HG02970 (cell line): Measurements from ENCODE around the gene CACNG8.
"Not testable (repeated sequence)": the region's sequence is repeated elsewhere in the genome, so short reads cannot be mapped to it uniquely, and the experiment has no call there.

Experiments
- ATAC-seq: cut with Tn5 transposase; IDR thresholded peaks from one replicate; pipeline ENCODE4 v1.9.1; 2021; ENCODE audit warnings: mild to moderate bottlenecking, moderate library complexity, moderate number of reproducible peaks; ENCODE audit not compliant: unreplicated experiment, low FRiP score

CACNG8 gene

GRCh38 chr19:54029301-54029700 lies 66.6 kb downstream of the CACNG8 start:
- ATAC-seq: no peak

GRCh38 chr19:54029930-54030490 lies 67.3 kb downstream of the CACNG8 start:
- ATAC-seq: no peak

DNA sequence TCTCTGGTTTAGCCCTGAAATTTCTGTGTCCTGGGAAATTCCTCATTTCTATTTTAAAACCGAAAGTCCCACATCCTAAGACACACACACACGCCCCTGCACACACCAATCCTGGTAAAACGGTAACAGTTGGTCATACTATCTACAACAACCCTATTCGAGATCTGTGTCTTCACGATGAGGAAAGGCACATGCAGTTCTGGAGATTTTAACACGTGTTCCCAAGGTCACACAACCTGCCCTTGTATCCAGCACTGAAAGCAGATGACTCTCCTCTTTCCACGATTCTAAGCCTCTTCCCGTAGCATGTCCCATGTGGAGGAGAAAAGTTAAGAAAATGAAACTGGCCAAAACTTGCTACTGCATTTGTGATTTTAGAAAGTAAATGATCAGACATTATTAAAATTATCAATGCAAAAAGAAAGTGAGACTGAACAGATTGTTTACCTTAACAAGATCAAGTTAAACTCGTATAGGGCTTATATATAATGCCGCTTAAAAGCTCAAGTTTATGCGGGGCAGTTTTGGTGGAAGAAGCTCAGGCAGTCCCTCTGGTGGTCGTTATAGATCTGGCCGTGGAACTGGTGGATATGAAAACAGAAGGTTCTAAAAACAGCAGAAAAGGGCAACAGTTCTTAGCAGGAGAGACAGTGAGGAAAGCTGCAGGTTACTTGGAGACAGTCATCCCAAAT lies 68.3 kb downstream of the CACNG8 start:
- no peak for ATAC-seq

DNA sequence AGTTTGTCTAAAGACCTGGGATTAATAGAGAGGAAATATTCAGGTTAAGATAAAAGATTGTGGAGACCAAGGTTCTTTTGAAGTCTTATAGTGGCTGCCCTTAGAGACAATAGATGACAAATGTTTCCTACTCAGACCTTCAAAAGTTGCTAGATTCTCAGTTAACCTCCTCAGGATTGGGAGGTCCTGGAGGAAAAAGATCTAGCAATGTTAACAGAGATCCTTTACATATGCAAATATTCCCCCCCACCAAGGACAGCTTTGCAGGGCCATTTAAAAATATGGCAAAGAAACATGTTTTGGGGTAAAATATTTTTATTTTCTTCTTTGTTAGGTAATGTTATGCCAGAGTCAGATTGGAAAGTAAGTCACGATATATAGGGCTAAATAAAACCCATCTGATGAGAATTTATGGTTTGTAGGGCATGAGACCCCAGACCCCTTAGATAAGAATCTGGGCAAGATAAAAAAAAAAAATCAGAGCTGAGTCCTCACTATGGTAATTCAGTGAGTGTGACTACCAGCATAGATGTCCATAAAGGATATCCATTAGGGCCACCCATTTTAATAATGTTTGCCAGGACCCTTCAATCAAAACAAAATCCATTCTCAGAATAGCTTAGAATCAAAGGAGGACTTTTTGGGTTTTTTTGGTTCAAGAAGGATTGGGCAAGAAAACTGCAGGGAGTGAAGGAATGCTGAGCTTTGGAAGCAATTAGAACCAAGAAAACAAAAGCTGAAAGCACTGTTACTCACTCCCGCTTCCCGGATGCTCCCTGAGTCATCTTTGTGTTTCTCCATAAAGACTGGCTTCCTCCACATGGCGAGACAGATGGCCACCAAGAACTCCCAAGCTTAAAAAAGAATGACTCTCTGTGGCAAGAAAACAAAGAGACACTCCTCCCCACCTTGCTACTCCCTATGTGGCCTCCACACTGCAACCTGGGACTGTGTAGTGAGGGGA lies 72.8 kb downstream of the CACNG8 start:
- no peak for ATAC-seq

- ATAC-seq: not testable (repeated sequence)
Measured at GRCh38 chr19:54036542-54036941, 73.8 kb downstream of the CACNG8 start.
